Daoy (cell line): ENCODE data around the gene ARHGAP29. TPM values are rescaled to one million over a fixed set of nuclear protein-coding genes. Genes with fewer than 3 reads are reported as not detected.

Experiments
- DNase-seq: peaks from one replicate; pipeline ENCODE4 v3.0.0-alpha.2; 2015; ENCODE audit warnings: low read depth
- total RNA-seq: library from RNA; depleted of rRNA; stranded (reverse); fragments of >200 nt; shearing (Covaris generic); gene quantifications from 2 replicates; pipeline ENCODE4 v1.2.3, GENCODE V29; 2014; rRNA removed

Gene ARHGAP29
- total RNA-seq, 1 experiment from 2014 or later, result 54.9 TPM

DNA sequence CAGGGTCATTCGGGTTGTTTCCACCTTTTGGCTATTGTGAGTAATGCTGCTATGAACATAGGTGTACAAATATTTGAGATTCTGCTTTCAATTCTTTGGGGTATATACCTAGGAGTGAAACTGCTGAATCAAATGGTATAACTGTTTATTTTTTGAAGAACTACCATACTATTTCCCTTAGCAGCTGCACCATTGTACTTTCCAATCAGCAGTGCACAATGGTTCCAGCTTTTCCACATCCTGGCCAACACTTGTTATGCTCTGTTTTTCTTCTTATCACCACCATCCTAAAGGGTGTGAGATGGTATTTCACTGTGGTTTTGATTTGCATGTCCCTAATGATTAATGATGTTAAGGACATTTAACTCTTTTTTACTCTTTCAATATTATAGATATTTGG lies 112.8 kb downstream of the ARHGAP29 start:
- DNase-seq, result no peak

- DNase-seq, result peak; percentile 89
These were observed 115.0 kb downstream of the ARHGAP29 start for GRCh38 chr1:94122201-94122970.

Other genes starting within 250 kb of the ARHGAP29 start
- gene ABCA4, start 116.4 kb downstream of the ARHGAP29 start, total RNA-seq, result 0.36 and 0.80 TPM in 2 replicates
- 92.3 and 121 TPM in 2 replicates for gene ABCD3, start 180.8 kb upstream of the ARHGAP29 start, total RNA-seq